Body of pancreas (tissue), 4 donors: Measurements from ENCODE around the gene SLAIN2. TPM values are rescaled to one million over a fixed set of nuclear protein-coding genes. Genes with fewer than 3 reads are reported as not detected.

Experiments used
- ATAC-seq: fragments of 150-250 bp; one replicate; pipeline ENCODE4 v1.9.1; 2016
- DNase-seq, 4 donors: peaks; one replicate each; pipeline ENCODE4 v3.0.0-alpha.2; 2019
- H3K27ac ChIP-seq, 4 donors: fragments of 200-600 bp; sonication (generic); 1 replicate in 3 of 4; 2 replicates in 1 of 4; pipeline versions ENCODE4 v1.5.1 to v1.6.1; 2016 to 2019; ENCODE audit warnings: mild to moderate bottlenecking in 1 of 4, mixed read lengths in 1 of 4, moderate library complexity in 1 of 4
- H3K27me3 ChIP-seq, 2 donors: fragments of 200-600 bp; sonication (generic); one replicate each; pipeline ENCODE4 v1.6.0; 2016; ENCODE audit warnings: mild to moderate bottlenecking in 1 of 2
- H3K36me3 ChIP-seq, 2 donors: fragments of 200-600 bp; sonication (generic); replicated peaks in 1 of 2; 2 replicates each; pipeline ENCODE4 v1.5.1; 2016; ENCODE audit warnings: low read depth in 2 of 2; ENCODE audit not compliant: insufficient read depth in 1 of 2
- H3K4me1 ChIP-seq: fragments of 200-600 bp; sonication (generic); one replicate; pipeline ENCODE4 v1.6.0; 2016
- H3K4me3 ChIP-seq, 2 donors: fragments of 200-600 bp; sonication (generic); 1 replicate in 1 of 2; 2 replicates in 1 of 2; pipeline ENCODE4 v1.5.1; 2016 to 2019
- H3K9me3 ChIP-seq, 3 donors: fragments of 200-600 bp; sonication (generic); 1 replicate in 2 of 3; 2 replicates in 1 of 3; pipeline ENCODE4 v1.5.1; 2016
- POLR2A ChIP-seq, 3 donors: fragments of 450-650 bp; IDR thresholded peaks; one replicate each; pipeline ENCODE4 v1.6.1; 2016; ENCODE audit warnings: antibody characterized with exemption in 3 of 3, mild to moderate bottlenecking in 2 of 3
- WGBS, 2 donors: methylation state at CpG; one replicate each; pipeline ENCODE4 v1.1.5; 2017; 5-methylcytosine and 5-hydroxymethylcytosine counted together
- intact Hi-C: fragments of 100-400 bp; cut with DNase I; formaldehyde crosslinking; loops from one replicate; pipeline ENCODE4 v1.15.1; 2023
- total RNA-seq, 2 donors: library from RNA; depleted of rRNA; stranded (reverse); fragments of >200 nt; gene quantifications; one replicate each; pipeline ENCODE4 v1.1.0, GENCODE V29; 2016
- TF ChIP-seq, protein P1 (sequence below), 7 experiments: fragments of 450-650 bp in 4 of 7; fragments of 200-600 bp in 3 of 7; sonication (generic) in 3 of 7; IDR thresholded peaks; one replicate each; pipeline ENCODE4 v1.5.1; 2016 to 2019; ENCODE audit warnings: antibody characterized with exemption in 7 of 7

Gene SLAIN2
- total RNA-seq, 2 donors from 2014 or later, result 13.2 to 17.1 TPM

DNA sequence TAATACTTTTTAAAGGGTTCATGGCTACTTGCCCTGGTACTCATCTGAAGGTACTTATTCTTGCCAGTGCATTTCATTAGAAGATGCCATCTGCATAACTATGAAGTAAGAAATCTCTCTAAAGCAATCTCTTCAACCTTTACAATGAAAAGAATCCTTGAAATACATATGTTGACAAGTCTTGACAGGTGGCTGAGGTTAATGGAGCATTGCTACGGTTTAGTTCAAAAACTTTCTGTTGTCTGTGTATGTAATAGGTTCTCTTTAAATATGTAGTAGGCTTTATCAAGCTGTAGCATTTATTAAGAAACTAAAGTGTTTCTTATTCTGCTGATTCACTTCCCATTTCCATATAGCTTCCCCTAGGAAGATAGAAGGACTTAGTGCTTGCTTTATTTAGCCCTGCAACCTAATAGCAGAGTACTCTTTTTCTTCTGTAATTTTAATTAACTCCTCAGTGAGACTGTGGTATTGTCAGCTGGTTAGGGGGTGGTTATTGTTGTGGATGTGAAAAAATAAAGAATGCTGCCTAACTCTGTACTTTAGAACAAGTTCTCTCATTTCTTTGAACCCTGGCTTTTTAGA, 39.3 kb downstream of the SLAIN2 start:
- Histone ChIP-seq H3K4me3 (no peak overlapping the region), H3K27me3 (no peaks in the 10 kb centered on the region), H3K36me3 (peaks cover 3% of the 10 kb centered on the region in 2 donors), H3K9me3 (no peaks in the 10 kb centered on the region), H3K27ac (no peak overlapping the region), H3K4me1 (peaks cover 5% of the 10 kb centered on the region)
- ATAC-seq (no peak), DNase-seq (no peak)
- 76 to 85% methylated on average over 1 of the region's 1 CpG for WGBS, 2 donors
- TF ChIP-seq, protein P1, sequence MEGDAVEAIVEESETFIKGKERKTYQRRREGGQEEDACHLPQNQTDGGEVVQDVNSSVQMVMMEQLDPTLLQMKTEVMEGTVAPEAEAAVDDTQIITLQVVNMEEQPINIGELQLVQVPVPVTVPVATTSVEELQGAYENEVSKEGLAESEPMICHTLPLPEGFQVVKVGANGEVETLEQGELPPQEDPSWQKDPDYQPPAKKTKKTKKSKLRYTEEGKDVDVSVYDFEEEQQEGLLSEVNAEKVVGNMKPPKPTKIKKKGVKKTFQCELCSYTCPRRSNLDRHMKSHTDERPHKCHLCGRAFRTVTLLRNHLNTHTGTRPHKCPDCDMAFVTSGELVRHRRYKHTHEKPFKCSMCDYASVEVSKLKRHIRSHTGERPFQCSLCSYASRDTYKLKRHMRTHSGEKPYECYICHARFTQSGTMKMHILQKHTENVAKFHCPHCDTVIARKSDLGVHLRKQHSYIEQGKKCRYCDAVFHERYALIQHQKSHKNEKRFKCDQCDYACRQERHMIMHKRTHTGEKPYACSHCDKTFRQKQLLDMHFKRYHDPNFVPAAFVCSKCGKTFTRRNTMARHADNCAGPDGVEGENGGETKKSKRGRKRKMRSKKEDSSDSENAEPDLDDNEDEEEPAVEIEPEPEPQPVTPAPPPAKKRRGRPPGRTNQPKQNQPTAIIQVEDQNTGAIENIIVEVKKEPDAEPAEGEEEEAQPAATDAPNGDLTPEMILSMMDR (IDR thresholded peaks at IDR 0.05), result no peak
- TF ChIP-seq POLR2A (IDR thresholded peaks at IDR 0.05), result no peak
- intact Hi-C loops, result no loop called here

DNA sequence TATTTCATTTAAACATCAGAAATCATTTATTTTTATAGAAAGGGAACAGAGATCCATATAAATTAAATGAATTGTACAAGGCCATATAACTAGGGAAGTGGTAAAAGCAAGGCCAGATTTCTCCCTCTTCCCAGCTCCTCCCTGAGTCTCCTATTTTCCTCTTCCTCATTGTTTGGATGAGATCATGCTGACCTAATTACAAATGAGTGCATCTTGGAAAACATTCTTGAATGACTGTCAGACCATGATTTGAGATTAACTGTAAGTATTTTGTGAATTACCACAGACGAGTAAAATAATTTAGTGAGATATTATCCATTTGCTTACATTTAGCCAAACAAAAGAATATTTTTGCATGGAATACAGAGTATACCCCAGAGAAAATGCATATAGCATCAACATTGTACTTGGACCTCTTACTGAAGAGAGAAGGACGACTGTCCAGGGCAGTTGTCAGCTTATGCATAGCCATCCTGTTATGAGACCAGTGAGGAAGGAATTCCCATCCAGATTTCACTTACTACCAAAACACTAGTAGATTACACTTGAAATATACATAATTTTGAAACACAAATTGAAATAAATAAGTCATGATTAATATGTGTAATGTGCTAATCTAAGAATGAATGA, 47.3 kb downstream of the SLAIN2 start:
- Histone ChIP-seq H3K9me3 (no peaks in the 10 kb centered on the region), H3K27me3 (no peaks in the 10 kb centered on the region), H3K4me1 (no peaks in the 10 kb centered on the region), H3K4me3 (no peak overlapping the region), H3K27ac (no peak overlapping the region), H3K36me3 (peaks cover 1 to 3% of the 10 kb centered on the region in 2 donors)
- DNase-seq (no peak), ATAC-seq (no peak)
- TF ChIP-seq, protein P1 (IDR thresholded peaks at IDR 0.05), result no peak
- TF ChIP-seq POLR2A (IDR thresholded peaks at IDR 0.05), result no peak
- 86% methylated on average over 2 of the region's 2 CpGs for WGBS, 2 donors
- intact Hi-C loops, result no loop called here

DNA sequence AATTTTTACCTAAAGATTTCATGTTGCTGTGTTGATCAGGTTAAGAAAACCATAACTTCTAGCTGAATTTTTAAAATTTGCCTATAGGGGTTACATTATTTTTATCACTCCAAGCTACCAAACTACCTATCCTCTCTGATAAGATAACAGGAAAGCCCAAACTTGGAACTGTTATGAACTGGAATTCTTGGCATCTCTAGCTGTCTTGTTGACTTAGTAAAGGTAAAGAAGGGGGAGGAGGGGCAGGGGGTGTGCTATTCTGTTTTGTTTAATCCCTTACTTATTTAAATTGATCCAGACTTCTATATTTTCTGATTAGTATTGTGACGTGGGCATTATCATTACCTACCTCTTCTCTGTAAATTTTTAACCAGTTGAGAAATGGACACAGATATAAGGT, 54.7 kb downstream of the SLAIN2 start:
- ATAC-seq, result no peak
- intact Hi-C loops, result no loop called here
- no peaks in the 10 kb centered on the region for H3K9me3 ChIP-seq
- peaks cover 0 to 3% of the 10 kb centered on the region in 2 donors for H3K36me3 ChIP-seq
- H3K4me3 ChIP-seq, result no peak overlapping the region
- no peaks in the 10 kb centered on the region for H3K4me1 ChIP-seq
- 36 to 38% methylated on average over 1 of the region's 1 CpG for WGBS, 2 donors
- no peak overlapping the region for H3K27ac ChIP-seq
- no peak for DNase-seq
- H3K27me3 ChIP-seq, result no peaks in the 10 kb centered on the region
- no peak for TF ChIP-seq POLR2A (IDR thresholded peaks at IDR 0.05)
- TF ChIP-seq, protein P1 (IDR thresholded peaks at IDR 0.05), result no peak

DNA sequence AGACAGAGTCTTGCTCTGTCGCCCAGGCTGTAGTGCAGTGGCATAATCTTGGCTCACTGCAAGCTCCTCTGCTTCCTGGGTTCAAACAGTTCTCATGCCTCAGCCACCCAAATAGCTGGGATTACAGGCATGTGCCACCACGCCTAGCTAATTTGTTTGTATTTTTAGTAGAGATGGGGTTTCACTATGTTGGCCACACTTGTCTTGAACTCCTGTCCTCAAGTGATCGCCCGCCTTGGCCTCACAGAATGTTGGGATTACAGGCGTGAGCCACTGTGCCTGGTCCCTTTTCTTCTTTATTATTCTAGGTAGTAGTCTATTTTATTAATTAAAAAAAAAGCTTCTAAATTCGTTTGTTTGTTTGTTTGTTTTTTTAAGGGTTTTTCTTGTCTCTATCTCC, 59.1 kb downstream of the SLAIN2 start:
- no peak for DNase-seq
- no peaks in the 10 kb centered on the region for H3K4me1 ChIP-seq
- TF ChIP-seq, protein P1 (IDR thresholded peaks at IDR 0.05), result no peak
- no peaks in the 10 kb centered on the region for H3K9me3 ChIP-seq
- 88 to 93% methylated on average over 6 of the region's 6 CpGs for WGBS, 2 donors
- intact Hi-C loops, result no loop called here
- no peak overlapping the region for H3K27ac ChIP-seq
- peaks cover 0 to 3% of the 10 kb centered on the region in 2 donors for H3K36me3 ChIP-seq
- no peaks in the 10 kb centered on the region for H3K27me3 ChIP-seq
- H3K4me3 ChIP-seq, result no peak overlapping the region
- ATAC-seq, result no peak

DNA sequence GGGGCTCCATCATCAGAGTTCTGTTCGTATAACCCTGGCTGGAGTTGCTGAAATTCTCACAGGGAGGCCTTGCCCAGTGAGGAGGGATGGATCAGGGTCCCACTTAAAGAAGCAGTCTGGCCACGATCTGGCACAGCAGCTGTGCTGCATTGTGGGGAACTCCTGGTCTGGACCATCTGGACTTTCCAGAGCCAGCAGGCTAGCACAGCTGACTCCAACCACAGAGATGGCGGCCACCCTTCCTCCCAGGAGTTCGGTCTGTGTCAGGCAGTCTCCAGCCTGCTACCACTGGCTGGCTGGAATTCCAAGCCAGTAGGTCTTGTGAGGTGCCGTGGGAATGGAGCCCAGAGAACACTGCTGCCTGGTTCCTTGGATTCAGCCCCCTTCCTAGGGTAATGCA, 62.0 kb downstream of the SLAIN2 start:
- 96% methylated on average over 4 to 5 of the region's 5 CpGs for WGBS, 2 donors
- H3K4me1 ChIP-seq, result no peaks in the 10 kb centered on the region
- H3K27ac ChIP-seq, result no peak overlapping the region
- no peaks in the 10 kb centered on the region for H3K27me3 ChIP-seq
- TF ChIP-seq, protein P1 (IDR thresholded peaks at IDR 0.05), result no peak
- no peak for TF ChIP-seq POLR2A (IDR thresholded peaks at IDR 0.05)
- DNase-seq, result no peak
- intact Hi-C loops, result no loop called here
- ATAC-seq, result no peak
- H3K9me3 ChIP-seq, result no peaks in the 10 kb centered on the region
- no peaks in the 10 kb centered on the region for H3K36me3 ChIP-seq
- H3K4me3 ChIP-seq, result no peak overlapping the region
